Activated T-helper 1 cell treated with anti-CD3 and anti-CD28 coated beads, Interleukin-2, amount 50 U/mL, for 16 hours (primary cell): ENCODE measurements around the gene SEMA6D.
"Not testable (repeated sequence)": the region's sequence is repeated elsewhere in the genome, so short reads cannot be mapped to it uniquely, and the experiment has no call there.

ENCODE experiments used
- DNase-seq, 2 donors: peaks; one replicate each; pipeline ENCODE4 v3.0.0-alpha.2; 2020; ENCODE audit warnings: low read depth in 1 of 2, low spot score in 1 of 2

Gene SEMA6D

GRCh38 chr15:47718497-47719437, 1.5 kb downstream of the SEMA6D start:
- no peak for DNase-seq

- DNase-seq: no peak
These were observed 2.4 kb downstream of the SEMA6D start for GRCh38 chr15:47719730-47720129.

- DNase-seq: no peak
These were observed 3.2 kb downstream of the SEMA6D start for GRCh38 chr15:47720555-47720954.

GRCh38 chr15:47721676-47722075, 4.4 kb downstream of the SEMA6D start:
- DNase-seq: no peak

- DNase-seq: no peak
These were observed 7.0 kb downstream of the SEMA6D start for GRCh38 chr15:47724346-47724745.

GRCh38 chr15:47725051-47725450, 7.7 kb downstream of the SEMA6D start:
- DNase-seq: no peak

- DNase-seq: no peak
These were observed 8.6 kb downstream of the SEMA6D start for GRCh38 chr15:47725906-47726305.

GRCh38 chr15:47726399-47726823, 9.1 kb downstream of the SEMA6D start:
- DNase-seq: no peak

- DNase-seq: no peak
These were observed 9.8 kb downstream of the SEMA6D start for GRCh38 chr15:47727137-47727536.

- no peak for DNase-seq
These were observed 10.4 kb downstream of the SEMA6D start for GRCh38 chr15:47727676-47728075.

- DNase-seq: no peak
These were observed 11.1 kb downstream of the SEMA6D start for GRCh38 chr15:47728426-47728825.

- DNase-seq: no peak
These were observed 11.6 kb downstream of the SEMA6D start for GRCh38 chr15:47728886-47729285.

GRCh38 chr15:47731230-47731629, 13.9 kb downstream of the SEMA6D start:
- DNase-seq: no peak

GRCh38 chr15:47732248-47732647, 14.9 kb downstream of the SEMA6D start:
- no peak for DNase-seq

GRCh38 chr15:47733085-47733484, 15.8 kb downstream of the SEMA6D start:
- DNase-seq: no peak

GRCh38 chr15:47736143-47736786, 19.0 kb downstream of the SEMA6D start:
- DNase-seq: no peak

- no peak for DNase-seq
These were observed 20.2 kb downstream of the SEMA6D start for GRCh38 chr15:47737477-47737876.

- not testable (repeated sequence) for DNase-seq
These were observed 21.0 kb downstream of the SEMA6D start for GRCh38 chr15:47738144-47738825.

GRCh38 chr15:47741082-47741481, 23.8 kb downstream of the SEMA6D start:
- DNase-seq: no peak

- DNase-seq: no peak
These were observed 24.6 kb downstream of the SEMA6D start for GRCh38 chr15:47741907-47742306.

GRCh38 chr15:47742334-47742733, 25.0 kb downstream of the SEMA6D start:
- DNase-seq: no peak

- no peak for DNase-seq
These were observed 25.4 kb downstream of the SEMA6D start for GRCh38 chr15:47742742-47743141.
